A673 (cell line): Measurements from ENCODE around the gene HINFP.

Experiments used
- CTCF ChIP-seq: fragments of 300-800, 200-600 bp; sonication (generic); conservative IDR thresholded peaks from 2 replicates; pipeline ENCODE4 v1.5.1; 2017; ENCODE audit warnings: low read depth, mild to moderate bottlenecking, antibody characterized with exemption, low read length, moderate library complexity, mixed read lengths
- EZH2 ChIP-seq: fragments of 200-600 bp; sonication (generic); IDR thresholded peaks from 2 replicates; pipeline ENCODE4 v1.6.1; 2017; ENCODE audit warnings: borderline replicate concordance, low read depth, mild to moderate bottlenecking, mixed read lengths, antibody characterized with exemption, low read length; ENCODE audit not compliant: poor library complexity, severe bottlenecking

- no peak for TF ChIP-seq CTCF
- TF ChIP-seq EZH2: no peak
Measured at GRCh38 chr11:119166368-119167076, 45.1 kb downstream of the HINFP start.
